Right atrium auricular region (tissue), 2 donors: ENCODE results near the gene ZFYVE28. TPM values are rescaled to one million over a fixed set of nuclear protein-coding genes. Genes with fewer than 3 reads are reported as not detected.
"Not testable (repeated sequence)": the region's sequence is repeated elsewhere in the genome, so short reads cannot be mapped to it uniquely, and the experiment has no call there.

Experiments used
- DNase-seq: peaks from one replicate; pipeline ENCODE4 v3.0.0-alpha.2; 2019; ENCODE audit warnings: low spot score
- H3K27ac ChIP-seq, 2 donors: fragments of 200-600 bp; sonication (generic); 1 replicate in 1 of 2; 2 replicates in 1 of 2; pipeline ENCODE4 v1.5.1; 2016 to 2019
- H3K27me3 ChIP-seq, 2 donors: fragments of 200-600 bp; sonication (generic); one replicate each; pipeline versions ENCODE4 v1.5.1 to v1.6.0; 2017 to 2019
- H3K36me3 ChIP-seq: fragments of 200-600 bp; sonication (generic); one replicate; pipeline ENCODE4 v1.5.1; 2016
- H3K4me1 ChIP-seq, 2 donors: fragments of 200-600 bp; sonication (generic); one replicate each; pipeline versions ENCODE4 v1.5.1 to v1.6.0; 2017 to 2019
- H3K4me3 ChIP-seq, 2 donors: fragments of 200-600 bp; sonication (generic); 1 replicate in 1 of 2; 2 replicates in 1 of 2; pipeline ENCODE4 v1.5.1; 2017 to 2019; ENCODE audit warnings: mild to moderate bottlenecking in 1 of 2, moderate library complexity in 1 of 2
- H3K9me3 ChIP-seq, 2 donors: fragments of 200-600 bp; sonication (generic); one replicate each; pipeline ENCODE4 v1.5.1; 2019
- total RNA-seq, 2 donors: library from RNA; depleted of rRNA; stranded (reverse); fragments of >200 nt; gene quantifications; one replicate each; pipeline ENCODE4 v1.1.0, GENCODE V29; 2016
- TF ChIP-seq, protein P1 (sequence below), 2 donors: fragments of 200-600 bp; sonication (generic); IDR thresholded peaks; one replicate each; pipeline ENCODE4 v1.5.1; 2019; ENCODE audit warnings: antibody characterized with exemption in 2 of 2

ZFYVE28 gene
- total RNA-seq, 2 donors from 2014 or later = 3.4 to 6.0 TPM

DNA sequence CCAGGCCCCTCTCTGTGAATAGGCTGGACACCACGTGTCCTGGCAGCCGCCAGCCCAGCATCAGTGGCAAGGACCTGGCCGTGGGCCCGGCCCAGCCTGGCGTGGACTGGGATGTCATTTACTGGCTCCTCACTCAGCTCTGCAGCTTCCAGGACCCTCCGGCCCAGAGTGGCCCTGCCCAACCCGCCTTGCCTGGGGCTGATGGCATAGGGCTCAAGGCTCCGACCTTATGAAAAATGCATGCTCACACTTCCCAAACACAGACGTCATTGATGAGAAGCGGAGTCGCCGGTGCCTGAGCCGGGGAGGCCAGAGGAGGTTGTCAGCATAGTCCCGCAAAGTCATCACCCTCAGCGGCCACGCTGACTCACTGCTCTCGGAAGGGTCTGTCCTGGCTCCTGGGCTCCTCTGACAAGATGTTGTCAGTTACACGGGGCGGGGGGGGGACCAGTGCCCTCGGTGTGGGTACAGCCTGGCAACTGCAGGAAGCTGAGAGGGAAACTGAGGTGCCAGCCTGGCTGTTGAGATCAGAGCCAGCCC lies 14.6 kb upstream of the ZFYVE28 start:
- no peak overlapping the region for H3K27ac ChIP-seq
- TF ChIP-seq, protein P1, sequence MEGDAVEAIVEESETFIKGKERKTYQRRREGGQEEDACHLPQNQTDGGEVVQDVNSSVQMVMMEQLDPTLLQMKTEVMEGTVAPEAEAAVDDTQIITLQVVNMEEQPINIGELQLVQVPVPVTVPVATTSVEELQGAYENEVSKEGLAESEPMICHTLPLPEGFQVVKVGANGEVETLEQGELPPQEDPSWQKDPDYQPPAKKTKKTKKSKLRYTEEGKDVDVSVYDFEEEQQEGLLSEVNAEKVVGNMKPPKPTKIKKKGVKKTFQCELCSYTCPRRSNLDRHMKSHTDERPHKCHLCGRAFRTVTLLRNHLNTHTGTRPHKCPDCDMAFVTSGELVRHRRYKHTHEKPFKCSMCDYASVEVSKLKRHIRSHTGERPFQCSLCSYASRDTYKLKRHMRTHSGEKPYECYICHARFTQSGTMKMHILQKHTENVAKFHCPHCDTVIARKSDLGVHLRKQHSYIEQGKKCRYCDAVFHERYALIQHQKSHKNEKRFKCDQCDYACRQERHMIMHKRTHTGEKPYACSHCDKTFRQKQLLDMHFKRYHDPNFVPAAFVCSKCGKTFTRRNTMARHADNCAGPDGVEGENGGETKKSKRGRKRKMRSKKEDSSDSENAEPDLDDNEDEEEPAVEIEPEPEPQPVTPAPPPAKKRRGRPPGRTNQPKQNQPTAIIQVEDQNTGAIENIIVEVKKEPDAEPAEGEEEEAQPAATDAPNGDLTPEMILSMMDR (IDR thresholded peaks at IDR 0.05) = no peak
- no peaks in the 10 kb centered on the region for H3K4me1 ChIP-seq
- no peaks in the 10 kb centered on the region for H3K27me3 ChIP-seq
- no peak overlapping the region for H3K4me3 ChIP-seq
- no peak for DNase-seq
- no peaks in the 10 kb centered on the region for H3K36me3 ChIP-seq
- no peaks in the 10 kb centered on the region for H3K9me3 ChIP-seq

DNA sequence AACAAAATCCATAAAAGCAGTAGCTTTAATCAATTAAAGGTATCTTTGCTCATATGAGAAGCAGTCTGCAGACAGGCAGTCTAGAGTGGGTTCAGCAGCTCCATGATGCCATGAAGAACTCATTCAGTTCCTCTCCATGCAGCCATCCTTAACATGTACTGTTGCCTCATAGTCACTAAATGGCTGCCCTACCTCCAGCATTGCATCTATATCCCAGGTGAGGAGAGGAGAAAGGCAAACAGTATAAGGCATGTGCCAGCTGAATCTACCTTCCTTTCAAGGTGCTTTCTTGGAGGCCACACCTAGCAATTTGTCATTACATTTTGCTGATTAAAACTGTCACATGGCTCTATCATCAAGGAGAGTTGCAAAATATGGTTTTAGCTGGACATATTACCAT lies 13.6 kb upstream of the ZFYVE28 start:
- TF ChIP-seq, protein P1 (IDR thresholded peaks at IDR 0.05) = no peak

DNA sequence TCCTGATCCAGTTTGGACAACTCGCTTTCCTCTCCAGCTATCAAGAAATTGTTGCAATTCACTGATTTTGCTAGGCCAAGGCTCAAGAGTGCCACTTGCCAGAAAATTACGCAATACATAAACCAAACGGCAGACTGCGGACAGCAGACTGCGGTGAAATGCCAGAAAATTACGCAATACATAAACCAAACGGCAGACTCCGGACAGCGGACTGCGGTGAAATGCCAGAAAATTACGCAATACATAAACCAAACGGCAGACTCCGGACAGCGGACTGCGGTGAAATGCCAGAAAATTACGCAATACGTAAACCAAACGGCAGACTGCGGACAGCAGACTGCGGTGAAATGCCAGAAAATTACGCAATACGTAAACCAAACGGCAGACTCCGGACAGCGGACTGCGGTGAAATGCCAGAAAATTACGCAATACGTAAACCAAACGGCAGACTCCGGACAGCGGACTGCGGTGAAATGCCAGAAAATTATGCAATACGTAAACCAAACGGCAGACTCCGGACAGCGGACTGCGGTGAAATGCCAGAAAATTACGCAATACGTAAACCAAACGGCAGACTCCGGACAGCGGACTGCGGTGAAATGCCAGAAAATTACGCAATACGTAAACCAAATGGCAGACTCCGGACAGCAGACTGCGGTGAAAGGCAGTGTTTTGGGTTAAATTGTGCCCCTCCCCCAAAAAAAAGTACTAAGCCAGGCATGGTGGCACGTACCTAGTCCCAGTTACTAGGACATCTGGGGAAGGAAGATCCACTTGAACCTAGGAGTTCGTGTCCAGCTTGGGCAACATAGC lies 11.7 kb upstream of the ZFYVE28 start:
- DNase-seq, H3K27me3 ChIP-seq, H3K4me3 ChIP-seq, H3K27ac ChIP-seq, H3K9me3 ChIP-seq, H3K36me3 ChIP-seq, H3K4me1 ChIP-seq: not testable (repeated sequence)

More for the DNA sequence above, 13.6 kb upstream of the ZFYVE28 start:
- H3K27me3 ChIP-seq = no peaks in the 10 kb centered on the region
- no peaks in the 10 kb centered on the region for H3K4me1 ChIP-seq
- H3K9me3 ChIP-seq = no peaks in the 10 kb centered on the region
- H3K4me3 ChIP-seq = no peak overlapping the region
- no peak overlapping the region for H3K27ac ChIP-seq
- H3K36me3 ChIP-seq = no peaks in the 10 kb centered on the region
- DNase-seq = no peak

DNA sequence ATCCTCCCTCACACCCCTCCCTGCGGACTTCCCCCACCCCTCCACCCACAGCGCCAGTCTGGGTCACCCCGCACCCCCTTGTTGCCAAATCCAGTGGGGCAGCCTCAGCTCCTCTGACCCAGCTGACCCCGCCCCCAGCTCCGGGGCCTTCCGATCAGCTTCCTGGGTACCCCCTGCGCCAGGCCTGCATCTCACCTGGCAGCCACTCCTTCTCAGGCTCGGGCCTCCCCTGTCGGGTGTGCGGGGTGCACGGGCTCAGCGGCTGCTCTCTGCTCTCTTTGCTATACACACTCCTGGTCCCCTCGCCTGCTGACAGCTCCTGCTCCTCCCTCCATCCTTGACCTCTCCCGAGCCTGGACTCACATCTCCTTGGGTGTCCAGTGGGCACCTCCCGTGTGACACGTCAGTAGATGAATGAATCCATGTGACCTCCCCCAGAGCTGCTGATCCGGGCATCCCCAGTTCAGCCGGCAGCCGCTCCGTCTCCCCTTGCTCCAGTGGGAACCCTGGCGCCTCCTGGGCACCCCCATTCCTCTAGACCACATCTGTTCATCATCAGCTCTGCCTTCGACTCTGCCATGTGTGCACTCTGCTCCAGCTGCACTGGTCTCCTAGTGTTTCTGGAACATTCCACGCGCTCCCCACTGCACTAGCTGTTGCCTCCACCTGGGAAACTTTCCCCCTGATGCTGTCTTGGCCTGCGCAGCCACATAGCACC lies 10.2 kb upstream of the ZFYVE28 start:
- DNase-seq = no peak
- Histone ChIP-seq H3K27me3 (no peaks in the 10 kb centered on the region), H3K9me3 (no peaks in the 10 kb centered on the region), H3K27ac (no peak overlapping the region), H3K4me3 (no peak overlapping the region), H3K36me3 (no peaks in the 10 kb centered on the region), H3K4me1 (no peaks in the 10 kb centered on the region)
- TF ChIP-seq, protein P1 (IDR thresholded peaks at IDR 0.05) = no peak

DNA sequence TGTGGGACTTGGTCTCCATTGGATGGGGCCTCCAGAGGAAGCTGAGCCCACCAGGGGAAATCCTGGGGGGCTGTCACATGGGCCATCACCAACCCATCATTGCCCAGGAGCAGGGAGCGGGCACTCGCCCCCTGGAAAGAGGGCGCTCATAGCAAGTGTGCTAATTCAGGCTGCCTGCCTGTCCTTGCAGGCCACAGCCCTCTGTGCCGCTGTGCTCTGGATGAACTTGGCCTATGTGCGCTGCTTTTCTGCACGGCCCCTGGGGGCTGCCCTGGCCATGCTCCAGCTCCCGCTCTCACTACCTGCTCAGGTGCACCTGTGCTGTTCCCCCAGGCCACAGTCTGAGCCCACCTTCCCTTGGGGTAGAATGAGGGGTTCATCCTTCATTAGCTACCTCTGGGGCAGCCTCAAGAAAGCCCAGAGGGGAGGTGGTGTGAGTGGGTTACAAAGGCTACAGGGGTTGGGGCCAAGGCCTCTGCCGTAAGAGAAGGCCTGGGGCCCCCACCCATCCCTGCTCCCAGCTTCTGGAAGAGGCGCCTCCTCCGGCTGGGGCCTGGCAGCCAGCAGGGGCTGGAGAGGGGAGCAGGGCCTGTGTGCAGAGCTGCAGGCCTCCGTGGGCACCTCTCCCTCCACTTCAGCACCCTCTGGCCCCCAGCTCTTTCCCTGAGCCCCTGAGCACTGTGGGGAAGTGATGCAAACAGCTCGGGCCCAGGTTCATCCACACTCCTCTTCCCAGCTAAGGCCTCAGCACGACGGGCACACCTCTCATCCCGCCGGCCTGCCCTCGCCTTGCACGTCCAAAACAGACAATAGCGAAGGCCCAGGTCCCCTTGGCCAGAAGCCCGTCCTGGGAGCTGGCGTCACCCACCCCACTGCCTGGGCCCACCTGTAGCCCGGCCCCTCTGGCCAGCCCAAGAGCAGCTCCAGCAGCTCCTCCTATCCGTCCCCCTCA lies 9.2 kb upstream of the ZFYVE28 start:
- DNase-seq = no peak
- TF ChIP-seq, protein P1 (IDR thresholded peaks at IDR 0.05) = no peak
- Histone ChIP-seq H3K4me1 (no peaks in the 10 kb centered on the region), H3K27ac (no peak overlapping the region), H3K4me3 (no peak overlapping the region), H3K27me3 (no peaks in the 10 kb centered on the region), H3K9me3 (no peaks in the 10 kb centered on the region), H3K36me3 (no peaks in the 10 kb centered on the region)
